ENCODE results near the gene CCL27. TPM values are rescaled to one million over a fixed set of nuclear protein-coding genes. Genes with fewer than 3 reads are reported as not detected.

CCL27 gene
- total RNA-seq, 4 donors from 2014 or later = not detected

DNA sequence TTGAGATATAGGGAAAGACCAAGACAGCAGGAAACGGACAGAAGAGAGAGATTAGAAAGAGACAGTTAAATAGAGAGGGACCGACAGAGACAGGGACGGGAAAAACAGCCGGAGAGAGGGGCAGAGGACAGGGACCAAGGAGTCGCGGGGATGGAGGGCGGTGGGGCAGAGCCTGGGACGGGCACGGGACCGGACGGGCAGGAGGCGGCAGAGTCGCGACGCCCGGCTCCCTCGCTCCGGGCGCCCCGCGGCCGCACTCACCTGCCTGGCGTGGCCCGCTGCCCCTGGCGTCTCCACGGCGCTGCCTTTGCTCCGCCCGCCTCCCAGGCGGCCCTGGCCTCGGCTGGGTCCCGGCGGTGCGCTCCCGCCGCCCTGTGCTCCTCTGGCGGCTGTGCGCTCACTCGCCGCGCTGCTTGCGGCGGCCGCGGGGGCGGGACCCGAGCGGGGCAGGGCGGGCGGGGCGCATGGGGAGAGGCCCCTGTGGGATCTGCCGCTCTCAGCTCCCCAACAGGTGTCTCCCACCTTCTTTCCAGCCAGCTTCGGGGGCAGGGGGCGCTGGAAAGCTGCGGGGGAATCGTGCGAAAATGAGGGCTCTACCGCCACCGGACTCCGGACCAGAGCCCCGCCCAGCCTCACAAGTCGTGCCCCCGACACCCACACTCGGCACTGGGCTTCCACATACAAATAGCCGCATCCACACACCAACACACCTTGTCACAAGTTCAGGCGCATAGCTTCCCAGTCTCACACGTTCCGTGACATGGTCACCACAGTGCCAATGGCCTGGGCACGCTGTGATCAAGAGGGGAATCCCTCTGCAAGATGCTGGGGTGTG, 33.6 kb downstream of the CCL27 start, which contains the start of gene ARID3C:
Gene ARID3C (minus strand): TSS at position 411 of the 835 bp plus-strand sequence. CDS start 1,052 bp downstream, outside the sequence.
- TF ChIP-seq, protein P1, sequence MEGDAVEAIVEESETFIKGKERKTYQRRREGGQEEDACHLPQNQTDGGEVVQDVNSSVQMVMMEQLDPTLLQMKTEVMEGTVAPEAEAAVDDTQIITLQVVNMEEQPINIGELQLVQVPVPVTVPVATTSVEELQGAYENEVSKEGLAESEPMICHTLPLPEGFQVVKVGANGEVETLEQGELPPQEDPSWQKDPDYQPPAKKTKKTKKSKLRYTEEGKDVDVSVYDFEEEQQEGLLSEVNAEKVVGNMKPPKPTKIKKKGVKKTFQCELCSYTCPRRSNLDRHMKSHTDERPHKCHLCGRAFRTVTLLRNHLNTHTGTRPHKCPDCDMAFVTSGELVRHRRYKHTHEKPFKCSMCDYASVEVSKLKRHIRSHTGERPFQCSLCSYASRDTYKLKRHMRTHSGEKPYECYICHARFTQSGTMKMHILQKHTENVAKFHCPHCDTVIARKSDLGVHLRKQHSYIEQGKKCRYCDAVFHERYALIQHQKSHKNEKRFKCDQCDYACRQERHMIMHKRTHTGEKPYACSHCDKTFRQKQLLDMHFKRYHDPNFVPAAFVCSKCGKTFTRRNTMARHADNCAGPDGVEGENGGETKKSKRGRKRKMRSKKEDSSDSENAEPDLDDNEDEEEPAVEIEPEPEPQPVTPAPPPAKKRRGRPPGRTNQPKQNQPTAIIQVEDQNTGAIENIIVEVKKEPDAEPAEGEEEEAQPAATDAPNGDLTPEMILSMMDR (IDR thresholded peaks at IDR 0.05) = no peak
- ATAC-seq (ENCODE audit: low FRiP score) = peak; percentile 59
- DNase-seq (ENCODE audit: low spot score) = no peak

DNA sequence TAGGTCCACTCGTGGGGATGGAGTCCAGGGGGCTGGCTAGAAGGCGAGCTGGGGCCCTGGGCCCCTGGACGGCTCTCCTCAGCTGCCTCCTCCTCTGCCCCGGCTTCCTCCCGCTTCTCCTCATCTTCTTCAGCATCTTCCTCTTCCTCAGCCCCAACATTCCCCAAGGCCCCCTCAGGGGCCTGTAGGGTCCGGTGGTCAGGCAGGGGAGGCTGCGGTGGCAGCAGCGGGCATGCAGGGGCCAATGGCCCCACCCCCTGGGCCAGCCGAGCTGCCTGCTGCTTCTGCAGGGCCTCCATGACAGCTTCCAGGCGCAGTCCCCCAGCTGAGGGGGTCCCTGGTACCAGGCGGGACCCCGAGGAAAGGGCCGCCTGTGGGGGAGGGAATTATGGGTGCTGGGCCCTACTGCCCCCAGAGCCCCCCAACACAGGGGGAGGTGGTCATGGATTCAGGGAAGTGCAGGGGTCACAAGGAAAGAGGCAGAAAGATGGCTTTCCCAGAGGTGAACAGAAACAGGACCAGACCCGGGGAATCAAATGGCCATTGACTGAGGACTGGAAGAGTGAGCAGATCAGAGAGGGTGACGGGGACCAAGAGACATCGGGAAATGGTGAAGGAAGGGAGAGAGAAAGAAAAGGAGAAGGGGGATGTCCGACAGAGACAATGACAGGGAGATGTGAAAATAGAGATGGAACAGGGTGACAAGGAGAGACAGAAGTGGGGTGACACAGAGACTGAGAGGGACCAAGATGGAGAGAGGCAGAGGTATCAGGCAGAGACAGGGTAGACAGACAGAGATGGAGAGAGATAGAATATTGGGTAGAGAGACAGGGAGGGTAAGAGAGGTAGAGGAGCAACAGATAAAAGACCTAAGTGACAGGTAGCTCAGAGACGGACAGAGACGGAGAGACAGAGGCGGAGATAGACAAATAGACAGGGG, 34.5 kb downstream of the CCL27 start:
- DNase-seq (ENCODE audit: low spot score) = no peak
- TF ChIP-seq, protein P1 (IDR thresholded peaks at IDR 0.05) = no peak
- no peak for ATAC-seq (ENCODE audit: low FRiP score)

DNA sequence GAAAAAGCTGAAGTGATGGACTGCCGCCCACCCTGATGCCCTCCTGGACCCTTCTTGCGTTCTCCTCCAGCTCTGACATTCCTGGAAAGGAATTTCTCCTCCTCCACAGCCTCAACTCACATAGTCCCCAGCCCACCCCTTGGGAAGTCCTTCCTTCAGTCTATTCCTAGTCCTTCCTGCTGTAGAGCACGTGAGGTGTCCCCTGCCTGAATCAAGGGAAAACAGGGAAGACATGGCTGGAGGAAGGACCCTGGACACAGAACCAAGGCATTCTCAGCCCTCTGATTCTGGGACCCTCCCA, 37.3 kb downstream of the CCL27 start:
- no peak for DNase-seq (ENCODE audit: low spot score)
- ATAC-seq (ENCODE audit: low FRiP score) = no peak
- TF ChIP-seq, protein P1 (IDR thresholded peaks at IDR 0.05) = no peak

DNA sequence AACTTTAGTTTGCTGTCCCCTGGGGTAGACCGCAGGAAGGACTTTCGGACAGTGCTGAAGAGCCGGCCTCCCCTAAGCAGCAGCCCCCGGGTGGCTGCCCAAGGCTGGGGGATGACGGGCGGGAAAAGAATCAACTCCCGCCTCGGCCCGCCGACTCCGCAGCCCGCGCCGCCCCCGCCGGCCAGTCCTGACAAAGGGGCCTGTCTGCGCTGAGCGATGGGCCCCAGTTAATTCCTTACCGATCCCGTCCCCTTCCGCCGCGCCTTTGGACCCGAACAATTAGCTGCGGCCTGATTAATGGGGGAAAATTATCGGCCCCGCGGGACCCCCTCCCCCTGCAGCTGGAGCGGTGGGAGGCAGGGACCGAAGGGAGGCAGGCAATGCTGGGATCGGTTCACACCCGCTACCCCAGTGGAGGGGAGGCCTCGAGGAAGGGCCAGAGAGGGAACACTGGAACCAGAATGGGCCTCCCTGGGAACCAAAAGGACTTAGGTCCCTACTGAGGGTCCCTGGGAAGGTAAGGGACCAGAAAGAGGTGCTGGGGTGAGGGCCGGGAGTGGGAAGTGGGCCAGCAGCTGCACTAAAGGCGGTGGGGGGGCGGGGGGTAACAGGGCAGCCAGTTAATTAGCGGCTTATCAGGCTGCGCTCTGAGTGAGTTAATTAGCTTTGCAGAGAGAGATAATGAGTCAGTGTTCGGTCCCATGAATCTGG, 37.8 kb downstream of the CCL27 start:
- TF ChIP-seq, protein P1 (IDR thresholded peaks at IDR 0.05) = no peak
- DNase-seq (ENCODE audit: low spot score) (no peak), ATAC-seq (ENCODE audit: low FRiP score) (no peak)

DNA sequence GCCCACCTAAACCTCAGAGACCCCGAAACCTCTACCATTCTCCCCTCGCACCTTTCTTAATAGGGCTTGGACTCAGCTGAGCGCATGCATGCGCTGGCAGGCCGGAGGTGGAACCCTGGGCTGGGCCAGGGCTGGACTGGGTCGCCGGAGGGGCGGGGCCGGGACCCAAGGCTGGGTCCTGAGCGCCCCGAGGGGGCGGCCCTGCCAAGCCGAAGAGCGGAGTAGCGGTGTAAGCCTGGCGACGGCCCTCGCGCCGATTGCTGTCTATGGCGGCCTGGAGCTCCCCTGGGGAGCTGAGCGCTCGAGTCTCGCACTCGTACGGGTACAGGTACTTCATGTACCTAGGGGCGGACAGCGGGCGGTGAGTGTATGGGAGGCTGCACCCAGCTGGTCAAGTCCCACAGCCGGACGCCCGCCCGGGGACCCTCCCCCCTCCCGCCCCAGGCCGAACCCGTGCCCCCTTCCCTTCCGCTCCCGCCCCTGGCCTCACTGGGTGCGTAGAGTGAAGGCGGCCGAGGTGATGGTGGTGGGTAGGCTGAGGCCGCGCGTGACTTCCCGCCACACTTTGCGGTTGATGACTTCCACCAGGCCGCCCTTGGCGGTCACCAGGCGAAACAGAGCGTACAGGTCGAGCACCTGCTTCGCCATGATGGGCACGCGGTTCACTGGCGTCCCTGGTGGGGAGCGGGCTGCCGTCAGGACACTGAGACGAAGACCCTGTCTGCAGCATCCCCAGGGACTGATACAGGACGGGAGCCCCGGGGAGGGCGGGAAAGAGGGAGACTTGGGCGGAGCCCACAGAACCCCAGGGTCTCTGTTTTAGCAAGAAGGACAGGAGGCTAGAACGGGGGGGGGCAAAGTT, 38.9 kb downstream of the CCL27 start:
- ATAC-seq (ENCODE audit: low FRiP score) = no peak
- DNase-seq (ENCODE audit: low spot score) = no peak

More for the DNA sequence above, 38.9 kb downstream of the CCL27 start:
- TF ChIP-seq, protein P1 (IDR thresholded peaks at IDR 0.05) = no peak
